Kidney (tissue), 14 donors: ENCODE data around the gene PAQR6. TPM values are rescaled to one million over a fixed set of nuclear protein-coding genes. Genes with fewer than 3 reads are reported as not detected.

Source experiments
- DNase-seq, 5 donors: peaks; one replicate each; pipeline ENCODE4 v3.0.0-alpha.2; 2013 to 2020
- FAIRE-seq: peaks from 2 replicates; lab custom pipeline; 2012; peaks lifted over from hg19 to GRCh38; lab: Jason Lieb, UNC
- H3K27ac ChIP-seq, 2 donors: one replicate each; pipeline ENCODE4 v1.7.0; 2013; ENCODE audit warnings: low read depth in 2 of 2, low read length in 2 of 2, inconsistent platforms in 1 of 2
- H3K27me3 ChIP-seq: one replicate; pipeline ENCODE4 v1.7.1; 2013; ENCODE audit warnings: low read length, inconsistent platforms; ENCODE audit not compliant: control insufficient read depth, insufficient read depth
- H3K36me3 ChIP-seq, 3 donors: one replicate each; pipeline versions ENCODE4 v1.7.0 to v1.7.1; 2013; ENCODE audit warnings: low read length in 3 of 3, control low read depth in 1 of 3, inconsistent platforms in 1 of 3; ENCODE audit not compliant: insufficient read depth in 3 of 3, control insufficient read depth in 2 of 3
- H3K4me1 ChIP-seq, 3 donors: one replicate each; pipeline versions ENCODE4 v1.7.0 to v1.7.1; 2013; ENCODE audit warnings: low read length in 3 of 3, inconsistent platforms in 1 of 3, low read depth in 1 of 3; ENCODE audit not compliant: control insufficient read depth in 2 of 3, insufficient read depth in 2 of 3
- H3K4me3 ChIP-seq, 3 donors: one replicate each; pipeline versions ENCODE4 v1.7.0 to v1.8.1; 2013; ENCODE audit warnings: low read length in 3 of 3, control low read depth in 1 of 3, inconsistent platforms in 1 of 3
- H3K9ac ChIP-seq, 3 donors: one replicate each; pipeline versions ENCODE4 v1.7.0 to v1.7.1; 2013; ENCODE audit warnings: low read length in 3 of 3, control low read depth in 1 of 3, inconsistent platforms in 1 of 3
- H3K9me3 ChIP-seq, 3 donors: one replicate each; pipeline versions ENCODE4 v1.7.0 to v1.7.1; 2013; ENCODE audit warnings: low read length in 3 of 3, control low read depth in 1 of 3, inconsistent platforms in 1 of 3; ENCODE audit not compliant: control insufficient read depth in 2 of 3, insufficient read depth in 1 of 3
- intact Hi-C: fragments of 100-400 bp; cut with DNase I; formaldehyde crosslinking; loops from one replicate; pipeline ENCODE4 v1.11.1; 2022
- polyA plus RNA-seq: library from polyadenylated mRNA; stranded (reverse); fragments of 350-450 nt; fragmentation: Illumina TruSeq; extraction: RNeasy Lipid Tissue Mini Kit (QIAGEN cat#74804); gene quantifications from one replicate; pipeline ENCODE4 v1.2.3, GENCODE V29; 2014; ENCODE audit warnings: low read depth, low replicate concordance; ENCODE audit not compliant: insufficient read depth
- total RNA-seq: library from RNA; stranded (reverse); fragmentation: NEBNext Ultra II Directional; extraction: Animal tissue kit (Norgen Biotek cat#: 25700); gene quantifications from one replicate; pipeline ENCODE4 v1.2.1, GENCODE V29; 2021
- TF ChIP-seq, protein P1 (sequence below): IDR thresholded peaks from 3 replicates; pipeline ENCODE4 v1.5.1; 2012; ENCODE audit warnings: mild to moderate bottlenecking, moderate library complexity, borderline replicate concordance; ENCODE audit not compliant: insufficient read depth; ENCODE audit errors: extremely low read depth
- donor health status: control.
- donor health status: control.
- donor health status: control.
- donor health status: control.
- donor health status: control.
- donor health status: DM: yes; HTN: yes; CAD: no.
- donor health status: Normal renal cell carcinoma (clear cell type).

PAQR6 gene
- total and polyA plus RNA-seq, 2 donors from 2014 or later, result 2.0 to 4.2 TPM

DNA sequence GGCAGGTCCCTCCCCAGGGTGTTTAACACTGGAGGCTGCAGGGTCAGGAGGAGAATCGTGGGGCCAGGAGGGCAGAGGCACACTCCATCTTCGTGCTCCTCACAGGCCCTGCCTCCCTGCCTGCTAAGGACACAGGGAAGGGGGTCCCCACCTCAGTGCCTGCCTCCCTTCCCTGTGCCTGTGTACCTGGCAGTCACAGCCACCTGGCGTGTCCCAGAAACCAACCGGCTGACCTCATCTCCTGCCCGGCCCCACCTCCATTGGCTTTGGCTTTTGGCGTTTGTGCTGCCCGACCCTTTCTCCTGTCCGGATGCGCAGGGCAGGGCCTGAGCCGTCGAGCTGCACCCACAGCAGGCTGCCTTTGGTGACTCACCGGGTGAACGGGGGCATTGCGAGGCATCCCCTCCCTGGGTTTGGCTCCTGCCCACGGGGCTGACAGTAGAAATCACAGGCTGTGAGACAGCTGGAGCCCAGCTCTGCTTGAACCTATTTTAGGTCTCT is 6.5 kb downstream of the PAQR6 start:
- FAIRE-seq (no peak), DNase-seq (no peak)
- Histone ChIP-seq H3K9ac (no peak overlapping the region), H3K4me3 (no peak overlapping the region), H3K4me1 (peaks cover 0 to 7% (median 0%) of the 10 kb centered on the region in 3 donors), H3K27me3 (no peaks in the 10 kb centered on the region), H3K36me3 (peaks cover 2 to 28% (median 15%) of the 10 kb centered on the region in 3 donors), H3K9me3 (no peaks in the 10 kb centered on the region), H3K27ac (no peak overlapping the region)
- TF ChIP-seq, protein P1, sequence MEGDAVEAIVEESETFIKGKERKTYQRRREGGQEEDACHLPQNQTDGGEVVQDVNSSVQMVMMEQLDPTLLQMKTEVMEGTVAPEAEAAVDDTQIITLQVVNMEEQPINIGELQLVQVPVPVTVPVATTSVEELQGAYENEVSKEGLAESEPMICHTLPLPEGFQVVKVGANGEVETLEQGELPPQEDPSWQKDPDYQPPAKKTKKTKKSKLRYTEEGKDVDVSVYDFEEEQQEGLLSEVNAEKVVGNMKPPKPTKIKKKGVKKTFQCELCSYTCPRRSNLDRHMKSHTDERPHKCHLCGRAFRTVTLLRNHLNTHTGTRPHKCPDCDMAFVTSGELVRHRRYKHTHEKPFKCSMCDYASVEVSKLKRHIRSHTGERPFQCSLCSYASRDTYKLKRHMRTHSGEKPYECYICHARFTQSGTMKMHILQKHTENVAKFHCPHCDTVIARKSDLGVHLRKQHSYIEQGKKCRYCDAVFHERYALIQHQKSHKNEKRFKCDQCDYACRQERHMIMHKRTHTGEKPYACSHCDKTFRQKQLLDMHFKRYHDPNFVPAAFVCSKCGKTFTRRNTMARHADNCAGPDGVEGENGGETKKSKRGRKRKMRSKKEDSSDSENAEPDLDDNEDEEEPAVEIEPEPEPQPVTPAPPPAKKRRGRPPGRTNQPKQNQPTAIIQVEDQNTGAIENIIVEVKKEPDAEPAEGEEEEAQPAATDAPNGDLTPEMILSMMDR, result no peak
- intact Hi-C loops, result no loop called here

DNA sequence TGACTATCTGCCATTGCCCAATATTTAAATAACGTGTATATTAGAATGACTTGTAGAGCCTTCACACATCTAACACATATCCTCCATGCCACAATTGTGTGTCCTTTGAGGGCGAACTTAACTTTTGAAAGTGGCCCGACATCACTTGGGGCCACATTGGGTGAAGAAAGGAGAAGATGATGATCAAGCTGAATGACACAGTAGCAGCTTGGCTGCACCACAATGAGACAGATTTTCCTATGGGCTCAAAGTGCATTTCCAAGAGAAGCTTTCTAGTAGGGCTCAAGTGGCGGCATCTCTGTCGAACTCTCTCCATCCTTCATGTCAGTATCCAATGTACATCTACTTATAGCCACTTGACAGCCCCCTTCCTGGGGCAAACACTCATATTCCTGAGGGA is 9.6 kb downstream of the PAQR6 start:
- intact Hi-C loops, result no loop called here
- TF ChIP-seq, protein P1, result no peak
- Histone ChIP-seq H3K36me3 (peaks cover 5 to 44% (median 21%) of the 10 kb centered on the region in 3 donors), H3K27ac (no peak overlapping the region), H3K9me3 (no peaks in the 10 kb centered on the region), H3K4me1 (no peaks in the 10 kb centered on the region), H3K27me3 (no peaks in the 10 kb centered on the region), H3K9ac (no peak overlapping the region), H3K4me3 (no peak overlapping the region)
- FAIRE-seq (no peak), DNase-seq (no peak)

DNA sequence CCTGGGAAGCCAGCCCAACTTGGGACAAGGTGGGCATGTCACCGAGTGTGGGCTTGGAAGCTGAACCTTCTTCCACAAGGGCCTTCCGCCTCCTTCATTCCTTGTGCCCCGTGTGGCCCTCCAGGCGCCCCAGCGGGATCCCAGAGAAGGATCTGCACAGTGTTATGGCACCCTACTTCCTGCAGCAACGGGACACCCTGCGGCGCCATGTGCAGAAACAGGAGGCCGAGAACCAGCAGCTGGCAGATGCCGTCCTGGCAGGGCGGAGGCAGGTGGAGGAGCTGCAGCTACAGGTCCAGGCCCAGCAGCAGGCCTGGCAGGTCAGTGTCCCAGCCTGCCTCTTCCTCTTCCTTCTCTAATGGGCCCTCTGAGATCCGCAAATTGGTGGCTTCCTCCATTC is 11.7 kb downstream of the PAQR6 start:
- DNase-seq (no peak), FAIRE-seq (no peak)
- TF ChIP-seq, protein P1, result no peak
- Histone ChIP-seq H3K4me1 (no peaks in the 10 kb centered on the region), H3K27me3 (no peaks in the 10 kb centered on the region), H3K9me3 (no peaks in the 10 kb centered on the region), H3K36me3 (peaks cover 5 to 41% (median 21%) of the 10 kb centered on the region in 3 donors), H3K4me3 (no peak overlapping the region), H3K9ac (no peak overlapping the region), H3K27ac (no peak overlapping the region)
- intact Hi-C loops, result no loop called here
